ENCODE measurements around the gene TTC3.

Gene TTC3

DNA sequence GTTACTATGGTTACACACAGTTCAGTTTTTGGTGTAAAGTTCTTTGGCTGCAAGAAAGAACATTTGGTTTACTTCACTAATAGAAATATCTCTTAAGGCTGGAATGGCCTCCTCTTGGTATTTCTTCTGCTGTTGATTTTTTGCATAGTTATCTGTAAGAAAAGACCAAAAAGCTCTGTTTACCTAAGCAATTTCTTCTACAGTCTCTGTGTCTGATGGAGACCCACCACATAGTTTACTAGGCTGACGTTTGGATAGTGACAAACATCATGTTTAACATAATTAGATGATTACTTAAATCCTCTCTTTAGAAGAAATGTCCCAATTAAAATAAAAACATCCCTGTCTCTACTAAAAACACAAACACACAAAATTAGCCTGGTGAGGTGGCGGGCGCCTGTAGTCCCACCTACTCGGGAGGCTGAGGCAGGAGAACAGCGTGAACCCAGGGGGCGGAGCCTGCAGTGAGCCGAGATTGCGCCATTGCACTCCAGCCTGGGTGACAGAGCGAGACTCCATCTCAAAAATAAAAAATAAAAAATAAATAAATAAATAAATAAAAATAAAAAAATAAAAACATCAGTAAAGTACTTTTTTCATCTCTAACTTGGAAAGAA is 7.4 kb upstream of the TTC3 start:
- H3K36me3 ChIP-seq (ENCODE audit: insufficient read depth, low read length), result peaks cover 15% of the 10 kb centered on the region
- peaks cover 44% of the 10 kb centered on the region for H3K4me1 ChIP-seq (ENCODE audit: insufficient read depth, low read length)
- peaks cover 4% of the 10 kb centered on the region for H3K9me3 ChIP-seq (ENCODE audit: low read length)
- H3K27me3 ChIP-seq (ENCODE audit: insufficient read depth, low read length), result no peaks in the 10 kb centered on the region
- H2AFZ ChIP-seq (ENCODE audit: low read depth, low read length), result no peak overlapping the region
- no peak overlapping the region for H3K4me3 ChIP-seq (ENCODE audit: low read length)

DNA sequence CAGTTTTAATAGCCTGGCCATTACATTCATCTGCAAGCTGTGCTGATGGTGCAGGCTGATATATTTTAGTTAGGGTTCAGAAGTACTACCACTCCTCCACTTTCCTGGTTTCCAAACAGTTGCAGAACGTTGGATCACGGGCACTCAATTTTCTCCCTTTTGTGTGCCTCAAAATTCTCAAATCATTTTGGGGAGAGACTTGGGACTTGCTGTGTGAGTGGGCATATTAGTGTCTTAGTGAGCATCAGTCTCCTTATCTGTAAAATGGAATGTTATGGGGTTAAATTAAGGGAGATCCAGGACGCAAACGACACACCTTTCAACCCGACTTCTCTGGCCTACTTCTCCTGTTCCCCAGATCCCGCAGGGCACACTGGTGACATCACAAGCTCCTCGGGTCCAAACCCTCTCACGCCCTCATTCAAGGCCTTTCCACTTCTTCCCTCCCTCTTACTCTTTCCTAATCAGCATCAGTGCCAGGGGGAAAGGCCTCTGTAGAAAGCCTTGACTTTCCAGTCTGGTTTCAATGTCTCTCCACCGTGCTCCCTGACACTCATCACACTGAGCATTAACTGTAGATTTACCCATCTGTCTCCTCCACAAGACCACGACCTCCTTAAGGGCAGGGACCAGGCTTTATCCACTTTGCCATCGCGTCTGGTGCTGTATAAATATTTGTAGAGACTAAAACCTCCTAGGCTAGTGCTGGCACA is 1.3 kb upstream of the TTC3 start:
- Histone ChIP-seq H3K36me3 (ENCODE audit: insufficient read depth, low read length) (peaks cover 8% of the 10 kb centered on the region), H3K4me3 (ENCODE audit: low read length) (peak overlapping the region; percentile 73), H3K27me3 (ENCODE audit: insufficient read depth, low read length) (no peaks in the 10 kb centered on the region), H3K4me1 (ENCODE audit: insufficient read depth, low read length) (peaks cover 21% of the 10 kb centered on the region), H3K9me3 (ENCODE audit: low read length) (peaks cover 4% of the 10 kb centered on the region), H2AFZ (ENCODE audit: low read depth, low read length) (peak overlapping the region; percentile 18)

DNA sequence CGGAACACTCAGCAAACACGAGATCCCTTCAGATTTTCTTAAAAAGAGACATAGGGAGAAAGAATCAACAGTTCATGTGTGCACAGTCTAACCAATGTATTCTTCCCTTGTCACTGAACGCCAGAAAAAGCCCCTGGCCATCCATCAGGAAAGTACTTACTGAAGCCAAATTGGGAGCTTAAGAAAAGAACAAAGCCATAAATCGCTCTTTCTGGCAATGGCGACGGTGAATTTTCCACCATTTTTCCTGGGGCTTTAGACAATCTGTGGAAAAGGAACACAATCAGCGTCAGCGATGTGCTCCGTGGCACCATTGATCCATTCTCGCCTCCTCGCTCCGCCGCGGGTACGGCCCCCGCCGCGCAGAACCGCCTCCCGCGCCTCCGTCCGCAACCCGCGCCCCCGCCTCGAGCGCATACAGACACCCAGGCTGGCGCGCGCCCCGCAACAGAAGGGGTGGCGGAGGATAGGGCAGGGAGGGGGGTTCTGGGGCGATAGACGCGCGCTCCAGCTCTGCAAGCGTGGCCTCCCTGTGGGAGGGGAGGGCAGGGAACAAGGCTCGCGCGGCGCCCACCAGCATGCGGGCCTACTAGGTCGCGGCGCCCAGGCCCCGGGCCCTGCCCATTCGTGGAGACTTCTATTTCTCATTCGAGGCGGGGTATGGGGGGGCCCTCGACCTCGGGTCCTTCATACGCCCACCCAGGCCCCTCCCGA is 623 bp upstream of the TTC3 start:
- Histone ChIP-seq H3K4me1 (ENCODE audit: insufficient read depth, low read length) (peaks cover 21% of the 10 kb centered on the region), H3K4me3 (ENCODE audit: low read length) (peak overlapping the region; percentile 73), H3K9me3 (ENCODE audit: low read length) (peaks cover 4% of the 10 kb centered on the region), H3K27me3 (ENCODE audit: insufficient read depth, low read length) (no peaks in the 10 kb centered on the region), H3K36me3 (ENCODE audit: insufficient read depth, low read length) (peaks cover 5% of the 10 kb centered on the region), H2AFZ (ENCODE audit: low read depth, low read length) (peak overlapping the region; percentile 18)

DNA sequence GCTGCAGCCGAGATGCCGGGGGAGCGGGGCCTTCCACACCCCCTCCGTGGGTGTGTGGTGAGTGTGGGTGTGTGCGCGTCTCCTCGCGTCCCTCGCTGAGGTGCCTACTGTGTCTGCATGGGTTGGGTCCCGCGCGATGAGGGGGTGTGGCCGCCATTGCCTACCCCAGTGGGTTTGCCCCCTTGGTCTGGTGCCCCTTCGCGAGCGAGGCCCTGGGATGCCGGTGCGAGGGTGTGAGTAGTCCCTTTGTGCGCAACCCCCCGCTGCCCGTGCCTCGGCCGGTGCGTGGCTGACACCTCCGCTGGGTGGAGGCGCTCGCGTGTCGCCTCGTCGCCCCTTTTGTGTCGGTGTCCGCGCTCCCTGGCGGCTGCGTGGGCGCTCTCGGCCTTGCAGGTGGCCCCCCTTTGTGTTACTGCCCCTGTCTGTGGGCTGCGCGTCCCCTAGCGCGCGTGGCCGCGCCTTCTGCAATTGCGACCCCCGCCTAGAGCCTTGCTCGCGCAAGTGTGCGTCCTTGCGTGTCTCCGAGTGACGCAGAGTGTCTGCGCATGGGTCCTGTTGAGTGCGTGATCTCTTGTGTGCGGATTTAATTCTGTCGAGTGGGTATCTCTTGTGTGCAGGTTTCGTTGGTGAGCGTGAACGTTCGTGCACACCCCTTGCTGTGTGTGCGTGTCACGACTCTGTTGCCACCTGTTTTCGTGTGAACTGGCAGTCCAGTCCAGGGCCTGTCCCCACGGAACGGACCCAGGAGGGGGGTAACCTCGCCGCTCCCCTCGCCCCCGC is 553 bp downstream of the TTC3 start:
- Histone ChIP-seq H3K27me3 (ENCODE audit: insufficient read depth, low read length) (no peaks in the 10 kb centered on the region), H2AFZ (ENCODE audit: low read depth, low read length) (peak overlapping the region; percentile 62), H3K36me3 (ENCODE audit: insufficient read depth, low read length) (peaks cover 4% of the 10 kb centered on the region), H3K4me3 (ENCODE audit: low read length) (peak overlapping the region; percentile 73), H3K4me1 (ENCODE audit: insufficient read depth, low read length) (peaks cover 21% of the 10 kb centered on the region), H3K9me3 (ENCODE audit: low read length) (peaks cover 4% of the 10 kb centered on the region)

DNA sequence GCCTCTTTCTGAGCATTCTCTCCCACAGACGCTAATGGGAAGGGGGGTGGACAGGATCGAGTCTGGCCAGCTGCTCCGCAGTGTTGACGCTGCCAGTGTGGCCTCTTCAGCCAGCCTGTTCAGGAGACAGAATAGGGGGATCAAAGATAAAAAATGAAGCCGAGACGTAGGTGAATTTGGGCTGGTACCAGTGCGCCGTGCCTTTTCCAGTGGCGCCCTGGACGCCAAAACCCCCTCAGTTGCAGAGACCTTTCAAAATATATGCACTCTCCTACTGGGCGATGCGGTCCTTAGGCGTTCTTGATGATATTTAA is 1.1 kb downstream of the TTC3 start:
- Histone ChIP-seq H3K27me3 (ENCODE audit: insufficient read depth, low read length) (no peaks in the 10 kb centered on the region), H3K9me3 (ENCODE audit: low read length) (no peaks in the 10 kb centered on the region), H2AFZ (ENCODE audit: low read depth, low read length) (no peak overlapping the region), H3K36me3 (ENCODE audit: insufficient read depth, low read length) (no peaks in the 10 kb centered on the region), H3K4me3 (ENCODE audit: low read length) (peak overlapping the region; percentile 73), H3K4me1 (ENCODE audit: insufficient read depth, low read length) (peaks cover 21% of the 10 kb centered on the region)

DNA sequence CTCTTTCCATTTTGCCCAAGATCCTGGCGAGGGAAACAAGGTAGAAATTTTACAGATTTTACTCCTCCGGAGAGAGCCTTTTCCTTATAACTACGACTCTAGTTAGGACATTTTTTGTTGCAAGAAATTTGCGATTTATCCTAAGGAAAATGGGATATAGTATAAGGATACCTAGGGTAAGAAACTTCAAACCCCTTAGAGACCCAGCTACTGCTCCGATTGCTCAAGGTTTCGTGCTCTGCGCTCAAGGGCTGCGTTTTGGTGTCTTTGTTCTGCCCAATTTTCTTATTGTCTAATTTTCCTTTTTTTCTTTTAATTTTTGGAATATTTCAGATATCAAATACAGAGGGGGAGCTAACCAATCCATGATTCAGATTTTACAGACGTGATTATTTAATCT is 1.5 kb downstream of the TTC3 start:
- Histone ChIP-seq H3K27me3 (ENCODE audit: insufficient read depth, low read length) (no peaks in the 10 kb centered on the region), H3K36me3 (ENCODE audit: insufficient read depth, low read length) (no peaks in the 10 kb centered on the region), H3K4me3 (ENCODE audit: low read length) (peak overlapping the region; percentile 73), H3K9me3 (ENCODE audit: low read length) (no peaks in the 10 kb centered on the region), H2AFZ (ENCODE audit: low read depth, low read length) (no peak overlapping the region), H3K4me1 (ENCODE audit: insufficient read depth, low read length) (peaks cover 21% of the 10 kb centered on the region)

DNA sequence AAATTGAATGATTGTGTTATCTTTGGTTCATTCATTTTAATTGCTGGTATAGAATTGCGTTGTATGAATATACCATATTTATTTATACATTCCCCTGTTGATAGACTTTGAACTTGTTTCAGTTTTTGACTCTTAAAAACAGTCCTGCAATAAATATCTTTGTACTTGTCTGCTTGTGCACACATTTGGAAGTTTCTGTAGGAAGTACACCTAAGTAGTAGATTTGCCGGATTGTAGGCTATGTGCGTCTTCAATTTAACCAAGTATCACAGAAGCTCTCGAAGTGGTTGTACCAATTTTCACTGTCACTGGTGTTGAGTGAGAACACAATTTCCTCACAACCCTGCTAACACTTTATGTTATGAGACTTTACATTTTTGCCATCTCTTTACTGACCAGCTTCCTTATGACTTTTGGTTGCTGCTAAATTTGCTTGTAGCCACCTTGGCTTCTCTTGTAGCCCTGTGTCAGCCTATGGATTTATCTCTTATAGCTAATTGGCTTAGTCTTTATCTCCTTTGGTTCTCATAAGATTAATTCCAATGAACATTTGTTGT is 2.2 kb downstream of the TTC3 start:
- Histone ChIP-seq H3K27me3 (ENCODE audit: insufficient read depth, low read length) (no peaks in the 10 kb centered on the region), H3K4me1 (ENCODE audit: insufficient read depth, low read length) (peaks cover 21% of the 10 kb centered on the region), H3K9me3 (ENCODE audit: low read length) (no peaks in the 10 kb centered on the region), H3K4me3 (ENCODE audit: low read length) (peak overlapping the region; percentile 73), H2AFZ (ENCODE audit: low read depth, low read length) (no peak overlapping the region), H3K36me3 (ENCODE audit: insufficient read depth, low read length) (no peaks in the 10 kb centered on the region)

DNA sequence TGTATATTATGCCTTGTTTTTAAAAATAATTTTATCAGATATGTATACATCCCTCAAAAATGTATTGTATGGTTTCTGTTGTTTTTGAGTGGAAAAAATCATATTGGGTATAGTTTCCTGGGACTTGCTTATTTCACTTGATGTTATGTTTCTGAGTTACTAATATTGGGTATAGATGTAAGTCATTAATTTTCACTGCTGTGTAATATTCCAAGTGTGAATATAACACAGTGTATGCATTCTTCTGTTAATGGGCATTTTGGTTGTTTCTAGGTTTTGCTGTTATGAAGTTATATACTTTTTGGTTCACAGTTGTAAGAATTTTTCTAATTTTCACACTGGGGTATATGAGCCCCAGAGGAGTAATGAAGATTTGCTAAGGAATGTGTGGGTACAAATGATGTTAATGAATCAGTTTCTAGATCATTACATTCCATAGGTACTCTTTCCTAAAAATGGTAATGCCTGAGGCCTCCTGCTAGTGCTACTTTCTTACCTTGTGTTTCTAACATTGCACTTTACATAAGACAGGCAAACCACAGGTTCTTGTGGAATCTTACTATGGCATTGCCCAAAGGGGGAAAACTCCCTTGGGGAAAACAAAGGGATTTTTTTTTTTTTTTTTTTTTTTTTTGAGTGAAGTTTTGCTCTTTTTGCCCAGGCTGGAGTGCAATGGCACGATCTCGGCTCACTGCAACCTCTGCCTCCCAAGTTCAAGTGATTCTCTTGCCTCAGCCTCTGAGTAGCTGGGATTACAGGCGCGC is 3.2 kb downstream of the TTC3 start:
- H3K27me3 ChIP-seq (ENCODE audit: insufficient read depth, low read length), result no peaks in the 10 kb centered on the region
- H3K9me3 ChIP-seq (ENCODE audit: low read length), result no peaks in the 10 kb centered on the region
- no peak overlapping the region for H2AFZ ChIP-seq (ENCODE audit: low read depth, low read length)
- no peak overlapping the region for H3K4me3 ChIP-seq (ENCODE audit: low read length)
- no peaks in the 10 kb centered on the region for H3K36me3 ChIP-seq (ENCODE audit: insufficient read depth, low read length)
- H3K4me1 ChIP-seq (ENCODE audit: insufficient read depth, low read length), result peaks cover 17% of the 10 kb centered on the region

DNA sequence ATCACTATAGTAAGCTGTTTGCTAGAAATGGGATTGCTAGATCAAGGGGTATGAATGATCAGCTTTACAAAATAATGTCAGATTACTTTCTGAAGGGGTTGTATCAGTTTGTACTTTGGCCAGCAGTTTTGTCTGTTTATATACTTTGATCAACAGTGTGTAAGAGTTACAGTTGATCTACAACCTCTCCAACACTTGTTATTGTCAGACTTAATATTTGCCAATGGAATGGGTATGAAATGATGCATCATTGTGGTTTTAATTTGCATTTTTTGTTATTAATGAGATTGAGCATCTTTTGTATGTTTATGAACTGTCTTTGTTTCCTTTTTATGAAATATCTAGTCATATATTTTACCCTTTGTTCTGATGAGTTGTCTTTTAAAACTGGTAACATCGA is 4.3 kb downstream of the TTC3 start:
- no peak overlapping the region for H3K4me3 ChIP-seq (ENCODE audit: low read length)
- H2AFZ ChIP-seq (ENCODE audit: low read depth, low read length), result no peak overlapping the region
- no peaks in the 10 kb centered on the region for H3K27me3 ChIP-seq (ENCODE audit: insufficient read depth, low read length)
- peaks cover 5% of the 10 kb centered on the region for H3K36me3 ChIP-seq (ENCODE audit: insufficient read depth, low read length)
- peaks cover 7% of the 10 kb centered on the region for H3K4me1 ChIP-seq (ENCODE audit: insufficient read depth, low read length)
- no peaks in the 10 kb centered on the region for H3K9me3 ChIP-seq (ENCODE audit: low read length)

DNA sequence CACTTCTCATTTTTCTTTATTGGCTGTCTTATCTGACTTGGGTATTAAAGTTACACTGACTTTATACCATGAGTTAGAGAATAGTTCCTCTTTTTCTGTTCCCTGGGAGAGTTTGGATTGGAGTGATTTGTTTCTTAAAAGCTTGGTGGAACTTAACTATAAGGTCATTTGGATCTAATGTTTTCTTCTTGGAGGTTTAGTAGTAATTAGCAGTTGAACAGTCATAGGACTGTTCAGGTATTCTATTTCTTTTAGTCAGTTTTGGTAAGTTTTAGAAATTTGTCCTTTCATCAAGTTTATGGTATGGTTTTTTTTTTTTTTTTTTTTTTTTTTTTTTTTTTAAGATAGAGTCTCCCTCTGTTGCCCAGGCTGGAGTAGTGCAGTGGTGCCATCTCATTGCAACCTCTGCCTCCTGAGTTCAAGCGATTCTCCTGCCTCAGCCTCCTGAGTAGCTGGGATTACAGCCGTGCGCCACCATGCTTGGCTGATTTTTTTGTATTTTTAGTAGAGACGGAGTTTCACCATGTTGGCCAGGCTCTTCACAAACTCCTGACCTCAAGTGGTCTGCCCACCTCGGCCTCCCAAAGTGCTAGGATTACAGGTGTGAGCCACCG is 6.3 kb downstream of the TTC3 start:
- Histone ChIP-seq H3K9me3 (ENCODE audit: low read length) (peaks cover 2% of the 10 kb centered on the region), H2AFZ (ENCODE audit: low read depth, low read length) (no peak overlapping the region), H3K4me1 (ENCODE audit: insufficient read depth, low read length) (peaks cover 7% of the 10 kb centered on the region), H3K36me3 (ENCODE audit: insufficient read depth, low read length) (peaks cover 8% of the 10 kb centered on the region), H3K27me3 (ENCODE audit: insufficient read depth, low read length) (no peaks in the 10 kb centered on the region), H3K4me3 (ENCODE audit: low read length) (no peak overlapping the region)

DNA sequence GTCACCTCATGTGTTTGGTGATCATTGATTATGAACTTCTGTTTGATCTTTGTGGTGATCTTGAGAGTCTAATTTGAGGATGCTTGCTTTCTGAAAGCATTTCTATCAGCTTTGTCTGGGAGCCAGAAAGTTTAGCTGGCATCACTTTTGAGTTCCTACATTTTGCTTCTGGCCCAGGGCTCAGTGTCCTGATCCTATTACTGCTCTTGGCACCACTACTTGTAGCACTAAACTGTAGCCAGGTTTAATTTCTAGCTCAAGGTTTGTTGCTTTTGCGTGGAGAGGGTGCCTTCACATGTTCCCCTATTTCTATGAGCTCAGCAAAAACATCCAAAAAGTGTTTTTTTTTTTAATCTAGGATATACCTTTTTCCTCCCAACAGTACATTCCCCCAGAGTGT is 9.3 kb downstream of the TTC3 start:
- Histone ChIP-seq H3K9me3 (ENCODE audit: low read length) (peaks cover 2% of the 10 kb centered on the region), H3K27me3 (ENCODE audit: insufficient read depth, low read length) (no peaks in the 10 kb centered on the region), H3K4me1 (ENCODE audit: insufficient read depth, low read length) (no peaks in the 10 kb centered on the region), H2AFZ (ENCODE audit: low read depth, low read length) (no peak overlapping the region), H3K4me3 (ENCODE audit: low read length) (no peak overlapping the region), H3K36me3 (ENCODE audit: insufficient read depth, low read length) (peaks cover 9% of the 10 kb centered on the region)

All from neuron (in vitro differentiated cells).